GM18508 (cell line): ENCODE measurements around the gene ARL3.
"Not testable (repeated sequence)": the region's sequence is repeated elsewhere in the genome, so short reads cannot be mapped to it uniquely, and the experiment has no call there.

ENCODE experiments used
- ATAC-seq: cut with Tn5 transposase; IDR thresholded peaks from one replicate; pipeline ENCODE4 v1.9.1; 2021; ENCODE audit warnings: moderate number of reproducible peaks; ENCODE audit not compliant: insufficient read depth, unreplicated experiment

Gene ARL3

GRCh38 chr10:102713814-102714620 is at the start of gene ARL3:
ARL3 (minus strand) TSS chr10:102714397; CDS start chr10:102714275, 122 bp downstream.
- ATAC-seq, result peak; percentile 44

- ATAC-seq, result no peak
Observed at GRCh38 chr10:102763037-102763607, 48.9 kb upstream of the ARL3 start.

GRCh38 chr10:102762401-102763015 is 48.3 kb upstream of the ARL3 start:
- no peak for ATAC-seq

- ATAC-seq, result no peak
Observed at GRCh38 chr10:102761981-102762380, 47.8 kb upstream of the ARL3 start.

- ATAC-seq, result no peak
Observed at GRCh38 chr10:102759497-102760210, 45.5 kb upstream of the ARL3 start.

GRCh38 chr10:102758933-102759262 is 44.7 kb upstream of the ARL3 start:
- not testable (repeated sequence) for ATAC-seq

GRCh38 chr10:102758240-102758932 is 44.2 kb upstream of the ARL3 start:
- ATAC-seq, result no peak

- no peak for ATAC-seq
Observed at GRCh38 chr10:102757323-102757722, 43.1 kb upstream of the ARL3 start.

GRCh38 chr10:102753718-102754117 is 39.5 kb upstream of the ARL3 start:
- ATAC-seq, result no peak

- no peak for ATAC-seq
Observed at GRCh38 chr10:102752934-102753664, 38.9 kb upstream of the ARL3 start.

GRCh38 chr10:102752266-102752930 is 38.2 kb upstream of the ARL3 start:
- ATAC-seq, result no peak

GRCh38 chr10:102745157-102745556 is 31.0 kb upstream of the ARL3 start:
- ATAC-seq, result no peak

GRCh38 chr10:102744374-102745051 is 30.3 kb upstream of the ARL3 start:
- no peak for ATAC-seq

GRCh38 chr10:102743588-102744373 is 29.6 kb upstream of the ARL3 start, which contains the start of gene WBP1L:
WBP1L (plus strand) TSS chr10:102743948; CDS start chr10:102744054, 106 bp downstream.
- peak; percentile 91 for ATAC-seq

- no peak for ATAC-seq
Observed at GRCh38 chr10:102743078-102743587, 28.9 kb upstream of the ARL3 start.

GRCh38 chr10:102742313-102742712 is 28.1 kb upstream of the ARL3 start:
- not testable (repeated sequence) for ATAC-seq

- no peak for ATAC-seq
Observed at GRCh38 chr10:102741726-102742237, 27.6 kb upstream of the ARL3 start.
